HepG2 (cell line): ENCODE measurements around the gene LYPLA2. TPM values are rescaled to one million over a fixed set of nuclear protein-coding genes. Genes with fewer than 3 reads are reported as not detected.

Experiments
- ARID4A ChIP-seq: sonication (generic); formaldehyde crosslinking; IDR thresholded peaks from 2 replicates; pipeline ENCODE4 v1.5.0; 2020; ENCODE audit warnings: mild to moderate bottlenecking, missing genetic modification reagents, borderline replicate concordance
- ETV5 ChIP-seq: IDR thresholded peaks from 2 replicates; pipeline ENCODE4 v1.6.1; 2018; ENCODE audit warnings: missing biosample characterization, missing genetic modification reagents, inconsistent platforms, borderline replicate concordance
- MYNN ChIP-seq: sonication (generic); formaldehyde crosslinking; IDR thresholded peaks from 2 replicates; pipeline ENCODE4 v1.4.0; 2020; ENCODE audit warnings: mild to moderate bottlenecking, low read depth, missing genetic modification reagents
- ZMYM4 ChIP-seq: sonication (generic); formaldehyde crosslinking; IDR thresholded peaks from 2 replicates; pipeline ENCODE4 v1.8.1; 2023; ENCODE audit warnings: mild to moderate bottlenecking, missing genetic modification reagents
- ZNF607 ChIP-seq: sonication (generic); formaldehyde crosslinking; IDR thresholded peaks from 2 replicates; pipeline ENCODE4 v1.5.1; 2020; ENCODE audit warnings: missing genetic modification reagents, mild to moderate bottlenecking, borderline replicate concordance
- polyA plus RNA-seq, 8 experiments: library from polyadenylated mRNA; depleted of rRNA in 3 of 8; stranded (reverse) in 7 of 8; unstranded in 1 of 8; fragments of >200 nt; fragmentation: Illumina TruSeq in 4 of 8; extraction: Trizol in 4 of 8; gene quantifications; 2 replicates each; pipeline versions ENCODE4 v1.2.1 to v1.2.3, GENCODE V29; 2011 to 2016; ENCODE audit warnings: low read depth in 4 of 8, missing spikeins in 1 of 8, mixed read lengths in 1 of 8; ENCODE audit not compliant: insufficient read depth in 1 of 8
- total RNA-seq, 5 experiments: library from RNA; depleted of rRNA; stranded (reverse); fragments of >200 nt; fragmentation: Illumina TruSeq; extraction: Trizol; gene quantifications; 2 replicates each; pipeline ENCODE4 v1.2.3, GENCODE V29; 2016; ENCODE audit warnings: low read depth in 1 of 5
- TF ChIP-seq, protein P1 (sequence below): sonication (generic); formaldehyde crosslinking; IDR thresholded peaks from 2 replicates; pipeline ENCODE4 v1.5.1; 2020; ENCODE audit warnings: missing genetic modification reagents, mild to moderate bottlenecking, borderline replicate concordance

The LYPLA2 gene
- total and polyA plus RNA-seq, 2 of the 13 experiments (the other 11 are each of a cell fraction or from before 2014, with no cell fraction given), result 72.1 to 73.2 TPM

DNA sequence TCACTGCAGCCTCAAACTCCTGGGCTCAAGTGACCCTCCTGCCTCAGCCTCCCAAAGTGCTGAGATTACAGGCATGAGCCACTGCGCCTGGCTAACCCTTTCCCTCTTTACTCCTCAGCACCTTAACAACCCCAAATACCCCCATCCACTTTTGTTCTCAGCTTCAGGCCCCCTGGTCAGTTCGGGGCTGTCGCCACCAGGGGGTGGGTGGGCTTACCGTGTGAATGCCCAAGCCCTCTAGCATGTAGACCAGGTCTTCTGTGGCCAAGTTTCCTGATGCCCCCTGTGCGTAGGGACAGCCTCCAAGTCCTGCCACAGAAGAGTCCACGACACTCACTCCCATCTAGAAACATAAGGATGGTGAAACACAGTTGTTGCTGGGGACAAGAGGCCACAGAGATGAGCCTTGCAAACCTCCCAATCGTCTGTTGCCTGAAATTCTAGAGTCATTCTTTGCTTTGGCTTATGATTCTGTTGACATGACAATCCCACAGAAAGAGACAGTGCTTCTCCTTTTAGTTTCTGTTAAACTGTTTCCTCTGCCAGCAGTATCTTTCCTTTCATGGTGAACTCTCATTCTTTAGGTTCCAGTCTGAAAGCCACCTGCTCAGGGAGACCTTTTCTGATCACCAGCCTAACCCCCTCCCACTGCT lies 13.4 kb downstream of the LYPLA2 start (continued):
- TF ChIP-seq ARID4A (CRISPR knock-in tag), result peak; percentile 24; the same call in 1 of the 2 replicates
- TF ChIP-seq, protein P1, sequence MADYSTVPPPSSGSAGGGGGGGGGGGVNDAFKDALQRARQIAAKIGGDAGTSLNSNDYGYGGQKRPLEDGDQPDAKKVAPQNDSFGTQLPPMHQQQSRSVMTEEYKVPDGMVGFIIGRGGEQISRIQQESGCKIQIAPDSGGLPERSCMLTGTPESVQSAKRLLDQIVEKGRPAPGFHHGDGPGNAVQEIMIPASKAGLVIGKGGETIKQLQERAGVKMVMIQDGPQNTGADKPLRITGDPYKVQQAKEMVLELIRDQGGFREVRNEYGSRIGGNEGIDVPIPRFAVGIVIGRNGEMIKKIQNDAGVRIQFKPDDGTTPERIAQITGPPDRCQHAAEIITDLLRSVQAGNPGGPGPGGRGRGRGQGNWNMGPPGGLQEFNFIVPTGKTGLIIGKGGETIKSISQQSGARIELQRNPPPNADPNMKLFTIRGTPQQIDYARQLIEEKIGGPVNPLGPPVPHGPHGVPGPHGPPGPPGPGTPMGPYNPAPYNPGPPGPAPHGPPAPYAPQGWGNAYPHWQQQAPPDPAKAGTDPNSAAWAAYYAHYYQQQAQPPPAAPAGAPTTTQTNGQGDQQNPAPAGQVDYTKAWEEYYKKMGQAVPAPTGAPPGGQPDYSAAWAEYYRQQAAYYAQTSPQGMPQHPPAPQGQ, result no peak
- no peak for TF ChIP-seq ETV5 (CRISPR knock-in tag)
- no peak for TF ChIP-seq ZNF607 (CRISPR knock-in tag)
- TF ChIP-seq MYNN (CRISPR knock-in tag), result no peak
- TF ChIP-seq ZMYM4, result 0 out of 2 replicates have a peak, but pooled peaks have one; percentile 26
